GM18858 (cell line): ENCODE results near the gene DNMT1.
"Not testable (repeated sequence)": the region's sequence is repeated elsewhere in the genome, so short reads cannot be mapped to it uniquely, and the experiment has no call there.

Experiments used
- ATAC-seq: cut with Tn5 transposase; IDR thresholded peaks from one replicate; pipeline ENCODE4 v1.9.1; 2021; ENCODE audit not compliant: unreplicated experiment

Gene DNMT1

DNA sequence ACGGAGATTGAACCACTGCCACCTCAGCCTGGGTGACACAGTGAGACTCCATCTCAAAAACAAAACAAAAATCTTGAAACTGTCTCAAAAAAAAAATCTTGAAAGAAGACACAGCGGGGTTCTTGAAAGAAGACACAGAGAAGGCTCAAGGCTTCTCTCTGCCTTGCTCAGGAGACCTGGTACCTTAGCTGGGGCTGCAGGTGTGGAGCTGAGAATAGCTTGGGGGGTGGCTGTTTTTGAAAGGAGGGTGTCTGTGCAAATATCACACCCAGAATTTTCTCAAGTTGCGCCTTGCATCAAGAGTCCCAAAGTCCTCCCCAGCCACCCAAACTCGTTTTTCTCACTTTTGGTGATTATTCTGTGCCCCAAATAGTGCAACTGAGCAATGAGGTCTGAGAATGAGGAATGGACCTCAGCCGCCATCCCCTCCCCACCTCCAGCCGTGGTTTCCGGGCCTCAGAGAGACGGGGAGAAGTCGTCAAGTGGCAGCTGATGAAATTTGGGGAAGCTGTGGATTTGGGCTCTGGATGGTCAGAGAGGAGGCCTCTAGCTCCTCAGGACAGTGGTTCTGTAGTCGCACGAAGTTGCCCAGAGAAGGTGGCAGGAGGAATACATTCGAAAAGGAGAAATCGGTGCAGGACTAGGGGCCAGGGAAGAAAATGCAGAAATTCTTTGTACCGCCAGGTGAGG, 27.6 kb upstream of the DNMT1 start:
- no peak for ATAC-seq

DNA sequence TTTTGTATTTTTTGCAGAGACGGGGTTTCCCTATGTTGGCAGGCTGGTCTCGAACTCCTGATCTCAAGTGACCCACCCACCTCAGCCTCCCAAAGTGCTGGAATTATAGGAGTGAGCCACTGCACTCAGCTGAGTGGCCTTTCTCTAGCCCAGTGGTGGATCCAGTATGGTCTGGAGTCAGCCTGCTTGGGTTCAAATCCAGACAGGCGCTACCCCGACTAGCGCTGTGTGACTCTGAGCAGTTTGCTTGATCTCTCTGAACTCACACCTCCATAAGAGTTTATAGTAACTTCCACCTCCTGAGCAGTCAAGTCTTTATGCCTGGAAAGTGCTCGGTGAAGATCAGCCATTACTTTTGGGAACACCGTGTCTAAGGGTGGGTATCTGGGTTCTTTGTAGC, 25.9 kb upstream of the DNMT1 start:
- ATAC-seq, result no peak

DNA sequence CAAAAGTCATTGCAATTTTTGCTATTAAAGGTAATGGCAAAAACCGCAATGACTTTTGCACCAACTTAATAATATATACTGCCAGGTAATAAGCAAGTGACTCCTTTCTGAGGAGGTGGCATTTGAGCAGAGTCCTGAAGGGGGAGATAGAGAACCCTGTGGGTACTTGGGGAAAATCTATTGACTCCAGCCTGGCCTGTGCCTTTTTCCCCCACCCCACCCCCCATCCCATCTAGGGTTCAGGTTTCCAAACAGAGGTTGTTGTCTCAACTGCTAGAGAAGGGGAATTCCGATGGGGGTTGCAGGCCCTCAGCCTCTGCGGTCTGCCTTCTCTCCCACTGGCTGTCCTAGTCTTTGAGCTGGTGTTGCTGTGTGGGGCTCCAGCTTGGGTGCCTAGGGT, 24.9 kb upstream of the DNMT1 start:
- ATAC-seq, result no peak

GRCh38 chr19:10217085-10217484, 22.3 kb upstream of the DNMT1 start:
- ATAC-seq, result no peak

DNA sequence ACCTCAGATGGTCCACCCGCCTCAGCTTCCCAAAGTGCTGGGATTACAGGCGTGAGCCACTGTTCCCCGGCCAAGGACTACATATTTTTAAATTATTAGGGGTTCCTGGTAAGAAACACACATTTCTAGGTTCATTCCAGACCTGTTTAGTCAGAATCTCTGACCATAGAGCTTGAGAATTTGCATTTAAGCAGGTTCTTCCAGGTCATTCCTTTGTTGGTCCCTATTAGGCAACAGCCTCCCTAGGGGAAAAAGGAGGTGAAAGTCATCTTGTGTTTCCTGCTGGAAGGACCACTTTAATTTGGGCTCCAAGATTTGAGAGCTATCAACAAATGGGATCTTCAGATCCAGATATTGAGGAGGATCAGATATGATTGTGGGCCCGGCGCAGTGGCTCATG, 20.0 kb upstream of the DNMT1 start:
- ATAC-seq, result no peak

DNA sequence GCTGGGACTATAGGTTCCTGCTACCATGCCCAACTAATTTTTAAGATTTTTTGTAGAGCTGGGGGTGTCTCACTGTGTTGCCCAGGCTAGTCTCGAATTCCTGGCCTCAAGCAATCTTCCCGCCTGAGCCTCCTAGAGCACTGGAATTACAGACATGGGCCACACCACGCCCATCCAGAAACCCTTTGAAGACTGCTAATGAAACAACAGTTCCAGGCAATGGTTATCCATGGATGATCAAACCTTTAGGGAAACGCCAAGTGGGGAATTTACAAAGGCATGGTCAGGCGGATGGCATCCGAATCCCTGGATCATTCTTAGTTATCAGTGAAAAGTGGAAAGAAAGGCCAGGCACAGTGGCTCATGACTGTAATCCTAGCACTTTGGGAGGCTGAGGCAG, 16.9 kb upstream of the DNMT1 start:
- no peak for ATAC-seq

GRCh38 chr19:10211061-10211460, 16.3 kb upstream of the DNMT1 start:
- ATAC-seq, result no peak

GRCh38 chr19:10209315-10209714, 14.6 kb upstream of the DNMT1 start:
- no peak for ATAC-seq

GRCh38 chr19:10207026-10207425, 12.3 kb upstream of the DNMT1 start:
- no peak for ATAC-seq

DNA sequence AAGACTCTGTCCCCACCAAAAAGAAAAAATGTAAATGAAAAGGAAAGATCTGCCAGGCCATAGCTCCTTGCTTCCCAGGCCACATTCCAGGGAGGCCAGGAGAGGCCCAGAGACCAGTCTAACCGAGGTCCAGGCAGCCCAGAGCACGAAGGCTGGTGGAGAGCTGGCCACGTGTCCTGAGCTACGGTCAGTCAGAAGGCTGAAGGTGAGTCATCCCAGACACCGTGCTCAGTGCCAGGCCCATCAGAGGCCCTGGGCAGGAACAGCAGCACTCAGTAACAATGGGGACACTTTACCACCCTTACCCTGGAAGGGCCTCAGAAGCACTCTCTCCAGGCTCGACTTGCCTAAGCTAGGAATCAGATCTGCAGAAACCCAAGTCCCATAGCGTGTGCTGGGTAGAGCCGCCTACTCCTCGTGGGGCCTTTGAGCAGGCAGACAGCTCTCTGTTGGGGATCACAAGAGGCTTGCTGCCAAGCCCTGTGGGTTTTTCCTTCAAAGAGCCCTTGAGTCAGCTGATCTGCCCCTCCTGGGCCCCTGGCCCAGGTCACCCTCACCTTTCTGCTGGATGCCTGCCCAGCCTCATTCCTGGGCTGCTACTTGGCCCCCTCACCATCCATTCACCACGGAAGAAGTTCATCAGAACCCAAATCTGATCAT, 11.6 kb upstream of the DNMT1 start:
- no peak for ATAC-seq

DNA sequence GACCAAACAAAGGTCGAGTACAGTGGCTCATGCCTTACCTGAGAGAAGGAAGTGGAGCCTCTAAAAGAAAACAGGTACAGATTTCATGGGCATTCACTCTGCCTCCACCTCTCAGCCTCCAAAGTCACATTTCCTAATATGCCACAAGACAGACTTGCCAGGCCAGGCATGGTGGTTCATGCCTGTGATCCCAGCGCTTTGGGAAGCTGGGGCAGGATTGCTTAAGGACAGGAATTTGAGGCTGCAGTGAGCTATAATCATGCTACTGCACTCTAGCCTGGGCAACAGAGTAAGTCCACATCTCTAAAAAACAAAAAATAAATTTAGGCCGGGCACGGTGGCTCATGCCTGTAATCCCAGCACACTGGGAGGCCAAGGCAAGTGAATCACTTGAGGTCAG, 10.9 kb upstream of the DNMT1 start:
- no peak for ATAC-seq

GRCh38 chr19:10203686-10204085, 8.9 kb upstream of the DNMT1 start:
- ATAC-seq, result no peak

DNA sequence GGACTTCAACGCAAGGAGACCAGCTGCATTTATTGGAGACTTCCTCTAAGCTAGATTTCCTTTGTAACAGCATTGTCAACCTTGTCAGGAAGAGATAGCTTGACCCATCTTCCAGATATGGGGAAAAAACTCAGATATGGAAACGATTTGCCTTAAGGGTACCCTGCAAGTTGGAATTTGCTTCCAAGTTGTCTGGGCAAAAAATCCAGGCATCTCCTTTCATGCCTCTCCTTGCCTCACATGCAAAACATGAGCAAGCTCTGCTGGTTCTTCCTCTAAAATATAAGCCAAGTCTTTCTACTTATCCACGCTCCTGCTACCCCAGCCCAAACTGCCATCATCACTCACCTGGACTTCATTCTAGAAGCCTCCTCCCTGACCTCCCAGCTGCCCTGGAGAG, 6.4 kb upstream of the DNMT1 start:
- no peak for ATAC-seq

DNA sequence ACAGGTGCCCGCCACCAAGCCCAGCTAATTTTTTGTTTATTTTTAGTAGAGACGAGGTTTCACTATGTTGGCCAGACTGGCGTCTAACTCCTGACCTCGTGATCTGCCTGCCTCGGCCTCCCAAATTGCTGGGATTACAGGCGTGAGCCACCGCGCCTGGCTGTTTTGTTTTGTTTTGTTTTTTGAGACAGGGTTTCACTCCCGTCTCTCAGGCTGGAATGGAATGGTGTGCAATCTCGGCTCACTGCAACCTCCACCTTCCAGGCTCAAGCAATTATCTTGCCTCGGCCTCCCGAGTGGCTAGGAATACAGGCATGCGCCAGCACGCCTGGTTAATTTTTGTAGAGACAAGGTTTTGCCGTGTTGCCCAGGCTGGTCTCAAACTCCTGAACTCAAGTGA, 5.3 kb upstream of the DNMT1 start:
- ATAC-seq, result not testable (repeated sequence)

DNA sequence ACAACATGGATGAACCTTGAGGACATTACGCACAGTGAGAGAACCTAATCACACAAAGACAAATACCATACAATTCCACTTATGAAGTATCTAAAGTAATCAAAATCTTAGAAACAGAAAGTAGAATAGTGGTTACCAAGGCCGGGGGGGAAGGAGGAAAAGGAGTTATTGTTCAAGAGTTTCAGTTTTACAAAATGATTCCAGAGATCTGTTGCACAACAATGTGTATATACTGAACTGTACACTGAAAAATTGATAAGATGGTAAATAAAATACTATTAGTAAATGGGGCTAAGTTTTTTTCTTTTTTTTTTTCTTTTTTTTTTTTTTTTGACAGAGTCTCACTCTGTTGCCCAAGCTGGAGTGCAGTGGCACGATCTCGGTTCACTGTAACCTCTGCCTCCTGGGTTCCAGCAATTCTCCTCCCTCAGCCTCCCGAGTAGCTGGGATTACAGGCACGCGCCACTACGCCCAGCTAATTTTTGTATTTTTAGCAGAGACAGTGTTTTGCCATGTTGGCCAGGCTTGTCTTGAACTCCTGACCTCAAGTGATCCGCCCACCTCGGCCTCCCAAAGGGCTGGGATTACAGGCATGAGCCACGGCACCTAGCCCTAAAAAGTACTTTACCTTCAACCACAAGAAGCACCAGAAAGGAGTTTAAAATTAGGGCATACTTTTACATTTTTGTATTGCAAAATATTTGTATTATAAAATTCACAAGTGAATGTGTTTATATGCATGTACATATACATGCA, 4.3 kb upstream of the DNMT1 start:
- ATAC-seq, result not testable (repeated sequence)

- peak; percentile 25 for ATAC-seq
These were observed 406 bp upstream of the DNMT1 start for GRCh38 chr19:10195199-10195519.

DNA sequence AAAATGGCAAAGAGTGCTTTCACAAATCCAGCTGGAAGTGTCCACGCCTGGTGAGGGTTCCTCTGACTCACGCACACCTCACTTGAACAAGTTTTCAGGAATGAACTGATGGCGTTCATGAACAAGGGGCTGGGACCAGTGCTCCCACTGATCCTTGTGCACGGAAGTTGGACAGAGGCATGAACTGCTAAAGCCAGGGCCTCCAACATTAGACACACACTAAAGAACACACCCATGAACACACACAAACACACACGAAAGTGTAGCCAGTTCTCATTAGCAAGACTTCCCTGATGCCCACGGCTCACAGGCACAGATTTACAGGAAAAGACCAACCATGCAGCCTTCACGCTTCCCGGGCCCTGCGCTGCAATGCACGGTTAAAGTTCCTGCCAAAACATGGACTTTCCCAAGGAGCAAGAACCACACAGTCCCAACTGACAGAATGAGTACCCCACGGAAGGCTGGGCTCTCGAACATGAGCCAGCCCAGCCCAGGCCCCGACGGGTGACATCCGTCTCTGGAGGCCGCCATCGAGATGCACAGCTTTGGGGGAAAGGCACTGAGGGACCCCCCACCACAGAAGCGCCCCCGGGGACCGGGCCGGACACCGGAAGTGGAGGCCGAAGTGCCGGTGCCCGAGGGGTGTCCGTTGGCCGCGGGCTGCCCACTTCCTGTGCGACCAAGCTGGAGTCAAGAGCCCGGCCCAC, 808 bp downstream of the DNMT1 start:
- ATAC-seq, result no peak

DNA sequence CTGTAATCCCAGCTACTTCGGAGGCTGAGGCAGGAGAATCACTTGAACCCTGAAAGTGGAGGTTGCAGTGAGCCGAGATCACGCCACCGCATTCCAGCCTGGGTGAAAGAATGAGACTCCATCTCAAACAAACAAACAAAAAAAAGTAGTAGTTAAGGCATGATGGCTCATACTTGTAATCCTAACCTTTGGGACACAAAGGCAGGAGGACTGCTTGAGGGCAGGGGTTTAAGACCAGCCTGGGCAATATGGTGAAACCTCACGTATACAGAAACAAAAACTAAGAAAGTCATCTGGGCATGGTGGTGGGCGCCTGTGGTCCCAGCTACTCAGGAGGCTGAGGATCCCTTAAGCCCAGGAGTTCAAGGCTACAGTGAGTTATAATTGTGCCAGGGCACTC, 1.8 kb downstream of the DNMT1 start:
- ATAC-seq, result no peak

- no peak for ATAC-seq
These were observed 3.4 kb downstream of the DNMT1 start for GRCh38 chr19:10191347-10191746.

DNA sequence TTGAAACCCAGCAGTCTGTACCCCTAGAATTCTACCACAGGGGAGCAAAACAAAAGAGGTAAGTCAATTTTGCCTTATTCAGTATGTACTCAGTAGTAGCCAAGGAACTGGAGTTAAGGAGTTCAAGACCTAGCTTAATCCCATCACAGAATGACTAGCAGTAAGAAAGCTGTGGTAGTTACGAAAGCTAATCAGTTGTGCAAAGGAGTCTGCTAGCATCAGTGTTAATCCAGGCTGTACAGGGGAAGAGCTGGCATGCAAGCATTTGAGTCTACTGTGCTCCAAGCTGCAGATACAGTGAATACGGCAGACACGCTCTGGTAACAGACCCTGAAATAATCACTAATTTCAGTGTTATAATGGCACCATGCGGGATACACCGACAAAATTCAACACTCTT, 4.7 kb downstream of the DNMT1 start:
- no peak for ATAC-seq

DNA sequence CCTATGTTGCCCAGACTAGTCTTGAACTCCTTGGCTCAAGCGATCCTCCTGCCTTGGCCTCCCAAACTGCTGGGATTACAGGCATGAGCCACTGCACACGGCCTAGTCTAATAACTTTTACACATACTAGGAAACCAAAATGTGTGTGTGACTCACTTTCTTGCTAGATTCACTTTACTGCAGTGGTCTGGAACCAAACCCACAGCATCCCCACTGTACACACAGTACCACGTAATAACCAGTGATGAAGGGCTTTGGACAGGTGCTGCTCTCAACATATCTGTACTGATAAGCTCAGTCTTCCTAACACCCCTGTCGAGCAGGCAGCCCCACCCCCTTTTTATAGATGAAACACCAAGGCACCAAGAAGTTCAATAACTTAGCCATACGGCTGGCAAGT, 5.1 kb downstream of the DNMT1 start:
- ATAC-seq, result no peak

DNA sequence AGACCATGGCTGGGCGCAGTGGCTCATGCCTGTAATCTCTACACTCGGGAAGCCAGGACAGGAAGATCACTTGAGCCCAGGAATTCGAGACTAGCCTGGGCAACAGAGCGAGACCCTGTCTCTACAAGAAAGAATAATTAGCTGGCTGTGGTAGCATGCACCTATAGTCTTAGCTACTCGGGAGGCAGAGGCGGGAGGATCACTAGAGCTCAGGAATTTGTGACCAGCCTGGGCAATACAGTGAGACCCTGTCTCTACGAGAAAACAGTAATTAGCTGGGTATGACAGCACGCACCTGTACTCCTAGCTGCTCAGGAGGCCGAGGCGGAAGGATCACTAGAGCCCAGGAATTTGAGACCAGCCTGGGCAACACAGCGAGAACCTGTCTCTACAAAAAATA, 7.4 kb downstream of the DNMT1 start:
- no peak for ATAC-seq
